Stimulated activated CD4-positive, alpha-beta T cell treated with anti-CD3 and anti-CD28 coated beads, Interleukin-15, amount 100 ng/mL, for 24 hours (primary cell): ENCODE data around the gene ATP6V1G1.
"Not testable (repeated sequence)": the region's sequence is repeated elsewhere in the genome, so short reads cannot be mapped to it uniquely, and the experiment has no call there.

Source experiments
- DNase-seq: peaks from one replicate; pipeline ENCODE4 v3.0.0-alpha.2; 2020

ATP6V1G1 gene, protein sequence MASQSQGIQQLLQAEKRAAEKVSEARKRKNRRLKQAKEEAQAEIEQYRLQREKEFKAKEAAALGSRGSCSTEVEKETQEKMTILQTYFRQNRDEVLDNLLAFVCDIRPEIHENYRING

DNA sequence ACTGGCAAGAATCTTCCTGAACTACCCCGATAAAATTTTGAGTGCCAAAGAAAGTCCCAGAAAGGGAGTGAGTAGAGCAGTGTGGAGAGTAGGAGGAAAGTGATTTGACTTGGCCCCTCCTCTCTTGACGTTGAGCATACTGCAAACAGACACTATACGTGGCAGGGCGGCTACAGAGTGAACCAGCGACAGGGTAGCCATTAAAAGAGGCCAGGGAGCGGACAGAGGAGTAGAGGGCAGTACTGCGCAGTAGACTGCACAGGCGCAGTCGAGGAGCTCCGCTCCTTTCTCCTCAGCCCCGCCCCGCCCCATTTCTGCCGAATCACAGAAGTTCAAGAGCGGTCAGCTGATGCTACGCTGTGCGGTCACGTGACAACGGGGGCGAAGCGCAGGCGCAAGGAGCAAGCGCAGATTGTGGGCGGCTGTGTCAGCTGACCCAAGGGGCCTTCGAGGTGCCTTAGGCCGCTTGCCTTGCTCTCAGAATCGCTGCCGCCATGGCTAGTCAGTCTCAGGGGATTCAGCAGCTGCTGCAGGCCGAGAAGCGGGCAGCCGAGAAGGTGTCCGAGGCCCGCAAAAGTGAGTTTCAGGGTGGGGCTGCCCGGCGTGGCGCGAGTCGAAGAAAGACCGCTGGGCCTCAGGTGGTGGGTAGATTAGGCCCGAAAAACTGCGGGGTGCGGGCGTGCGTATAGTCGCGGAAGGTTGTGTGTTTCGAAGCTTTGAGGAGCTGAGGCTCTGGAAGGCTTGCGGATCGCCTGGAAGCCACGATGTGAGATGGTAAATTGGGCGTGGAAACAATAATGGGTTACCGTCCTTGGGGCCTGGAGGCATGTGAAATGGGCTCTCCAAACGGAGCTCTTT lies at the start of gene ATP6V1G1:
Gene ATP6V1G1, plus strand, starts transcription at position 425 of the 858 bp plus-strand sequence. Its CDS starts 70 bp downstream, at position 495.
- peak; percentile 100 for DNase-seq

DNA sequence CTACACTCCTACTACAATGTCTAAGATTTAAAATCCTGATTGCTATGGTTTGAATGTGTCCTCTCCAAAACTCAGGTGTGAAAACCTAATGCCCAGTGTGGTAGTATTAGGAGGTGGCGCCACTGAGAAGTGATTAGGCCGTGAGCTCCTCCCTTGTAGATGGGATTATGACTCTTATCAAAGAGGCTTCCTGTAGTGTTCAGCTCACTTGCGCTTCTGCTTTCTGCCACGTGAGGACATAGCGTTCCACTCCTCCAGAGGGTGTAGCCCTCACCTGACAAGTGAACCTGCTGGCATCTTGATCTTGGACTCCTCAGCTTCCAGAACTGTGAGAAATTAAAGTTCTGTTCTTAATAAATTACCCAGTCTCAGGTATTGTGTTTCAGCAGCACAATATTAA lies 49.3 kb upstream of the ATP6V1G1 start:
- DNase-seq: peak; percentile 16

DNA sequence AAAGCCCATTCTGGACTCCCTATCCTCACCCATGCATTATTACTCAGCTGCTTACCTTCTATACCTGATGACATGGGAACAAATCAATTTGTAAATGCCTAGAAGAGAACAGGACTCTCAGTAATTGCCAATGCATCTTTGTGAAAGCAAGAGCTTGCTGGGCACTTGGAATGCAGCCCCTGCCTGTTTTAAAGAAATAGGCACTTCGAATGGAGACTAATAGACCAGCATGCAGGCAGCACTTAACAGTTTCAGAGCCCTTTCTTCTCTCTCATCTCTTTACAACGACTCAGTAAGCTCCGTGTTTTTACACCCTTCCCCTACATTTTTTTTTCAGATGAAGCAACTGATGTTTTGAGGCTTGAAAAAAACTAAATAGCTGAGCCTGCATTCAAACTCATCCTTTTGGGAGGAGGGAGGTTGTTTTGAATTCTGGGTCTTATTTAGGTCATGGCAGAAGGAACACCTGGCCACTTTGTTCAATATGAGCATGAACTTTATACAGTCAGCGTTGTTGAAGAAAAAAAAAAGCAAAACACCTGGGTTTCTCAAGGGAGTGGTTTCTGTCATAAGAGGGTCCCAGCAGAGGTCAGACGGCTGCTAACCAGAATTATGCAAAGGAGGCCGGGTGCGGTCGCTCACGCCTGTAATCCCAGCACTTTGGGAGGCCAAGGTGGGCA lies 47.7 kb upstream of the ATP6V1G1 start:
- no peak for DNase-seq

DNA sequence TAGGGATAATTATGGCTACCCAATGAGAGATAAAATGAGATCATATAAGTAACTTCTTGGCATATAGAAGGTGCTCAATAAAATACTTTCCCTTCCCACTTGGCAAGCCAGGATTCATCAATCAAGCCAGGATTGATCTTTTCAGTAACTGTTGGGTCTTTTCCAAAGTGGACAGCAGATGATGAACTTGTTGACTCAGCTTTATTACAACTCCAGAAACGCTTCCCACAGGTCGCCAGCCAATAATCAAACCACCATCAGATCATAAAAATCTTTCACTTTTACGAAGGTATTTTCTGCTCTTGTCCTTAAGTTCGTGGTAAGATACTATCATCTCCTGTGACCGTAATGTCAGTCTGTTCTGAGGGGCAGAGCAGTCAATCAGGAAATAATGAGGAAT lies 42.5 kb upstream of the ATP6V1G1 start:
- no peak for DNase-seq

DNA sequence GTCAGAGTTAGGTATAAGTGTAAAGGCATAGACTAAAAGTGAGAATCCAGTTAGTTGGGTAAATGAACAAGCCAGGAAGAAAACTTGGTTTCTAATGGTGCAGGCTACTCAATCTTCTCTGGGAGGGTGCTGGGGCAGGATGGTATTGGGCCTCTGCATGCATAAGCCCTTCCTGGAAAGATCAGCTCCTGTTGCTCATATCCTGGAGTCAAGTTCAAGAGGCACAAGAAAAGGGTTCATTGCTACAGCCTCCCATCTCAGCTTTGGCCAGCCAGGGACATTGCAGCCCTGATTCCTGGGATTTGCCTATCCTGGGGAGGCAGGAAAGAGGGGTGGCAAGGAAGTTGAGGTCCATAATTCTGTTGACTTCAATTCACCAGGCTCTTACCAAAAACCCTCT lies 40.7 kb upstream of the ATP6V1G1 start:
- no peak for DNase-seq

DNA sequence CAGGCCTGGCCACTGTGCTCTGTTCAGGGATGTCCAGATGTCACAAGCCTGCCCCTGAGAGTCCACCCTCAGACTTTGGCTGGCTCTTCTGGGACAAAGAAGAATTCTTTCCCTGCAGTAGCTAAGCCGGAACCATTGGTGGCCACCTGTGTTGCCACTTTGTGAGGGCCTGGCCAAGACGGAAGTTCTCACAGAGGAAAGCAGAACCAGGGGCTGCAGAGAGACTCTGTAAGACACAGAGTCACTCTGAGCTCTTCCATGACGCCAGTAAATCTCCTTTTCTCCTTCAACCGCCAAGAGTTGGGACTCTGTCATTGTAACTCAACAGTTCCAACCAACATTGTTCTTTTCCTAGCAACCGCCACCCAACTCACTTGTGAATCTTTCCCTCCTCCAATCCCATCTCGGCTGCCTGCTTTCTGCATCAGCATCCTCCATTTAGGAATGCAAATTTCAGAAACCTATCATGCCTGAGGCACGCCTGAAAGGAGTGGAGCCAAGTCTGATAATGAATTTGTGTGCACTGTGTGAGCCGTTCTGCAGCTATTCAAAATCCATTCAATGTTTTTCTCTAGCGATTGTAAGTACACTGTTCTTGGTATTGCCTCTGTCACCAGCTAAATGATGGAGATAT lies 37.8 kb upstream of the ATP6V1G1 start:
- DNase-seq: no peak

DNA sequence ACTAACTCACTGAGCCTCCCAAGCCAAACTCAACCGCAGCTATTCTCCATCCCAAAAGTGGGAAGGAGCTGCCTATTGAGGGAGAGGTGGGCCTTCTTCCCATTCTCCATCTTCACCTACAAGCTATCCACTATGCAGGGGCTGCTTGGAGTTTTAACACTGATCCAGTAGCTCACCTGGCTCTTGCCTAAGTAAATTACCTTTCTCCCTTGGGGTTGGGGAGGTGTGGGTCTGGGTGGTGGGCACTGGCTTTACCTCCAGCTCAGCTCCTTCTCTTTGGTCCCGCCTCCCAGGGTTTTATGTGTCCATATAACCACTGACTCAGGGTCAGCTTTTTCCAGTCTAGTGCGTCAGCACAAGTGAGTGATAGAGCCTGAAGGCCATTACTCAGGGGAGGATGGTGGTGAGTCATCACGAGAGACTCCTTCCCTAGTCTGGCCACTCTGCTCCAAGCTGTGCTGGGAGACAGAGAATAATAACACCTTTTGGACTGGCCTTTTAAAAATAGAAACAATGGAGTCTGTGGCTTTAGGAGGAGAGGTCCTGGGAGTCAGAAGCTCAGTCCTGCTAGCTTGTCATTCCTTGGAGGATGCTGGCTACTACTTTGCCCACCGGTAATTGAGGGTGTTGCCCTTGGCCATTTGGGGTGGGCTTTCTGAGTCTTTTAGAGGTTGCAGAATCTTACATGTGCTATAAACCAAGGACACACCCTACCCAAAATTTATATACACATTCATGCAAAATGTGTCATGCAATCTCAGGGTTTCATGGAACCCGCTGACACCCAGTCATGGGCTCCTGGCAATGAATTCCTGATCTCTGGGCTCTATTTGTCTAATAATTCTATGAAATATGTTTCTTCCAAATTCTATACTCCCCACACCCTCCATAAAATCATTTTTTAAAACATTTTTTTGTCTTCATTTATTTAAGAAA lies 35.6 kb upstream of the ATP6V1G1 start:
- no peak for DNase-seq

DNA sequence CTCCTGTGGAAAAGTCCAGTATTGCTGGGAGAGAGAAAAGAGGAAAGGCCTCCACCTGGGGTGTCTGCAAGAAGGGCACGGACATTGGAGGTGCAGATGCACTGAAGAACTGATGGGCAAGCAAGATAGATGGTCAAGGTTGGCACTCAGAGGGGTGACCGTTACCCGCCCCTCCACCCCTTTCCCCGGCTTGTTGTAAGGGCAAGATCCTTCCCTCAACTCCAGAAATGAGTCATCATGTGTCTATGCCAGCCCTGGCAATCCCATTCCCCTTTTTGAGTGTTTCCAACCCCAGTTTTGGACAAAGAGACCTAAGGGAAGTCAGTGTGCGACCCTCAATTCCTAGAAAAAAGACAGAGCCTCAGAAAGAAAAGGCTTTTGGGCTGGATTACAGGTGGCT lies 34.9 kb upstream of the ATP6V1G1 start:
- no peak for DNase-seq

DNA sequence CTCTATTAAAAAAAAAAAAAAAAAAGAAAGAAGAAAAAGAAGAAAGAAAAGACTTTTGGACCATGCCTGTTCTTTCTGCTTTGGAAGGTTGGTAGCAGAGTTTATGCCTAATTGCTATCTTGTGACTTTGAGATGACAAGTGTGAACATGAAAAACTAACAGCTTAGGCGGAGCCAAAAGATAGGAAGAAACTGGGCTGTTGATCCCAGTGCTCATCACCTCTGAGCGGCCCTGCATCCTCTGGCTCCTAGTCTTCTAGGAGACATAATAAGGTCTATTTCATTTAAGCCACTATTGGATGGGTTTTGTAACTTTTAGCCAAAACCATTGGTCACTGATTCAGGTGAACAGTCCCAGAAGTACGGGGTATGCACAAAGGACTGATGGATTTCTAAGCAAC lies 34.4 kb upstream of the ATP6V1G1 start:
- no peak for DNase-seq

DNA sequence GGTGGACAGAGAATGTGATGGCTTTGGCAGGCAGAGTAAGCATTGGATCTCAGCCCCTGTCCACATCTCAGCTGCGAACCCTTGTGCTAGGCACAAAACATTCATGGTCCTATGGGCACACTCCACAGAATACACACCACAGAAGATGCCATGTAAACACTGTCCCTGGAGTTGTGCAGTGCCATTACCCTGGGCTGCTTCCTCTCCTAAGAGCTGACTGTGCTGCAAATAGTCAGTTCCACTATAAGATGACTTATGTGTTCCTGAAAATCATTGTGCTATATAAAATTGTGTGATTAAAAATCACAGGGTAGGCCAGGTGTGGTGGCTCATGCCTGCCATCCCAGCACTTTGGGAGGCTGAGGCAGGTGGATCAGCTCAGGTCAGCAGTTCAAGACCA lies 31.9 kb upstream of the ATP6V1G1 start:
- DNase-seq: no peak

DNA sequence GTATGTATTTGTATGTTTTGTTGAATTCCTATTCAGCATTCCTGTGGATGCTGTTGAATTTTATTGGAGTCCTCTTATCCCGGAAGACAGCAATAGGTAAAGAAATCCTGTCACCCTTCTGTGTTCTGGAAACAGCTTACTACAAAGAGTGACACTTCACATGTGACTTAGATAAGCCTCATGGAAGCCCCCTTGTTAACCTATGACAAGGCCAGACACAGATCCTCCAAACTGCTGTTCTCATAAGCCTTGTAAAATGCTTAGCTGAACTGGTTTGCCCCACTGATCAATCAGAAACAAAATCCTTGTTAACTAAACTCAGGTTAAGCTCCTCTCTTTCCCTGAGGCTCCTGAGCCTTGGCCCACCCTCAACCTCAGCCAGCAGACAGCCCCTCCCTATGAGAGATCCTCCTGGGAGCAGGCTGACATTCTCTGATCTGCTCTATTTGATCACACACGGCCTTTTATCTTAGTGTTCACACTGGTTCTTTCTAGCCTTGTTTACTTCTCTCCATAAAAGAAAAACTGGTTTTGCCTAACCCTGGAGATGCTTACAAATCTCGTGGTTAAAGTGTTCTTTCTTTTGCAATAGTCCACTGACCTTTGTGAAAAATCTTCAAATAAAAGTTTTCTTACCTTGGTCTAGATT lies 29.4 kb upstream of the ATP6V1G1 start:
- no peak for DNase-seq

DNA sequence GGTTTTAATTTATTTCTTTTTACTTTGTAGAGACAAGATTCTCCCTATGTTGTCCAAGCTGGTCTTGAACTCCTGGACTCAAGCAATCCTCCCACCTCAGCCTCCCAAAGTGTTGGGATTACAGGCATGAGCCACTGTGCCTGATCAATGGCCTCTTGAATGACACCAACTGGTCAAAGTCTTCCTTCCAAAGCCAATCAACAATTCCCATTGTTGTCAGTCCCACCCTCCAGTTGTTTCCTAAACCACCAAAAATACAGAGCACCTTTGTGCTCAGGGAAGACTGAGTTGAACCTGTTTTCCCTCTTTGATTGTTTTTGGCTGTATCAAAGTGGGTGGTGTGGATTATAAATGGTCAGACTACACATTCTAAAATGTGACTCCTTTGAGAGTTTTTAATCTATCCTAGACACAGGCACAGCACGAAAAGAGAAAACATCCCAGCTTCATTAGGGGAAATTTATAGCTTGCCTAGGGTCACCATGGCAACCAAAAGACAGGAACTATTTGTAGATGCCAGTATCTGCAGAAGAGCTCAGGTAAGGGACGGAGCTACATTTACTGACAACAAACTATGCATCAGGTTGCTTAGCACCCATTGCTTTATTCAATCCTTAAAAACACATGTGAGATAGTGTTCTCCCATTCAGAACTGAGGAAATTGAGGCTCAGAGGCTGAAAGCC lies 27.6 kb upstream of the ATP6V1G1 start:
- DNase-seq: no peak

DNA sequence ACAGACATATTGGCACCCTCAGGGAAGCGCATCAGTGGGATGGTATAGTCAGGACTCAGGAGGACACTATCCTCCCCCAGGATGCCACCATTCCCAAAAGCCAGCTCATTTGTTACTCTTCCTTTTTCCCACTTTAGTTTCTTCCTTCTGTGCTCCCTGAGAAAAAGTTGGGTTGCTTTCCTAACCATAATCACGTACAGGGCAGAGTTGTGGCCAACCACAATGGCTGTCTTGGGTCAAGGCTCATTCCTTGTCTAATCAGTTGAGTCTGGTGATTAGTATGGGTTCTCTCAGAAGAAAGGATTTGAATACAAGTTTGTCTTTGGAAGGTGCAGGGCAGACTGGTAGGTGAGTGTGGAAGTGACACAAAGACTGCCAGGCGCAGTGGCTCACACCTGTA lies 26.6 kb upstream of the ATP6V1G1 start:
- no peak for DNase-seq

DNA sequence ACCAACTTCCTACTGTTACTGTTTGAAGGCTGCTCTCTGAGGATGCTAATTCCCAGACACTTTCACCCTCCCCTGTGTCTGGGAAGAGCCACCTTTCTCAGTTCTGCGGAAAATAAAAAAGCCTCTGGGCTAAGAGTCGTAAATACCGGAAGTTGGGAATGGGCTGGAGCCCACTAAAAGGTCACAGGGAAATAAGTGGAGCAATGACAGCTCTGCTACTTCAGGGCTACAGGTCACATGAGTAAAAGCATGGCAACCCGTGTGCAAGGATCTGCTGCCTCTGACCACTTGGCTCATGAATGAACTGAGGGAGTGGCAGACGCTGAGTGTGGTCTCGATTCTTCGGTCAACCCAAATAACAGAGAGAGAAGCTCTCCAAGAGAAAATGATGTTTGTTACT lies 25.8 kb upstream of the ATP6V1G1 start:
- no peak for DNase-seq

DNA sequence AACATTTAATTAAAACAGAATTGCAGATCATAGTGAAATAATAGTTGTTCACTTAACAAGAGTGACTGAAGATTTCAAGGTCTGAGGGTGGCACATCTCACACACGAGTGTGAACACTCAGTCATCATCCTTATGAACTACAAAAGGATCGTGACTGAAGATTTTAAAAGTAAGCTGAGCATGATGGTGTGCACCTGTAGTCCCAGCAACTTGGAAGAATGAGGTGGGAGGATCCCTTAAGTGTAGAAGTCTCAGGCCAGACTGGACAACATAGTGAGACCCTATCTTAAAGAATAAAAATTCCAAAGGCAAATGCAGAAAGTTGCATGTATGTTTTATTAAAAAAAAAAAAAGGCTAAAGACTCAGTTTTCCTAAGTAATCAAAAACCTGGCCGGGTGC lies 22.4 kb upstream of the ATP6V1G1 start:
- no peak for DNase-seq

DNA sequence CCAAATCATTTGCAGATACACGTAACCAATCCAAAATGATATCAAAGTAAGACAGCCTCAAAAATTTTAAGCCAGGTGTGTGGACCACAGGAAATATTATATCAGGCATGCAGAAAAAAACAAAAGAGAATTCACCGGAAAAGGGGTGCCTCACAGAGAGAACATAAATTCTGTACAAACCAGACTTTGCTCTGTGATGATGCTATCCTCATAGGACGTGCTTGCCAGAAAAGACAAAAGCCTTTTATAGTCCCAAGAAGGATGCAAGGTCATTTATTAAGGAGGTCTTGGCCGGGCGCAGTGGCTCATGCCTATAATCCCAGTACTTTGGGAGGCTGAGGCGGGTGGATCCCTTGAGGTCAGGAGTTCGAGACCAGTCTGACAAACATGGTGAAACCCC lies 16.8 kb upstream of the ATP6V1G1 start:
- no peak for DNase-seq

DNA sequence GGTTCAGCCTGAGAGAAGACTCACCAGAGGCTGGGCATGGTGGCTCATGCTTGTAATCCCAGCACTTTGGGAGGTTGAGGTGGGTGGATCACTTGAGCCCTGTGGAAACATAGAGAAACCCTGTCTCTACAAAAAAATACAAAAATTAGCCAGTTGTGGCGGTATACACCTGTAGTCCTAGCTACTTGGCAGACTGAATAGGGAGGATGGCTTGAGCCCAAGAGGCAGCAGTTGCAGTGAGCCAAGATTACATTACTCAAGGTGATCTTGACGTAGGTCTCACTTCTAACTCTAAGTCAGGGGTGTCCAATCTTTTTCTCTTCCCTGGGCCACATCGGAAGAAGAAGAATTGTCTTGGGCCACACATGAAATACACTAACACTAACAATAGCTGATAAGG lies 16.2 kb upstream of the ATP6V1G1 start:
- DNase-seq: no peak

DNA sequence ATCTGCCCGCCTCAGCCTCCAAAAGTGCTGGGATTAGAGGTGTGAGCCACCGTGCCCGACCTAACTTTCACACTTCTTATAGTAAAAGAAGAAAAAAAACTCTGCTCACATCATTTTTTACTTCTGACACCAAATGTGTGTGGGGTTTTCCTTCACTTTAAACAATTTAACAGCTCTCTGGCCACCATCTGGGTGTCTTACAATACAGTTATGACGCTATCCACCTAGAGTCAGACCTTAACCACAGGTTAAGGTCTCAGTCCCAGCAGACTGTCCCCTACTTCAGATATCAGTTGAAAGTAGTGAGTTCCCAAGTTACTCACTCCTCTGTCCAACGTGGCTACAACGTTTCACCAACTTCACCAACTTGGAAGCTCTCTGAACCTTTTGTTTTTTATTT lies 15.4 kb upstream of the ATP6V1G1 start:
- DNase-seq: no peak

DNA sequence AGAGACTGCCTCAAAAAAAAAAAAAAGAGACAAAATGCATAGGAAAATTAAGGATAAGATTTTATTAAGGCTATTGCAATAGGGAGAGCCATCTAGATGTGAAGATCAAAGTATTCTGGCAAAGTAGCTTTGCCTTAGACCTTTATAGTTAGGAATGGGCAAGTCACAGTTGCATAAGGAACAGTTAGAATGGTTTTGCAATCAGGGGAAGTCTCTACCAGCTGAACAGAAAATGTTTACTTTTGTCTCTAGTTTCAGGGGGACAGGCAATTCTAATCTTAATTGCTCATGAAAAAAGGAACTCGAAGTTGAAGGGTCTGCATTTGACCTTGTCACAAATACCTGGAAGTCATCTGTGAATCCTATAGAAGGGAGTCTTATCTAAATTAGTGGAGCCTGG lies 13.1 kb upstream of the ATP6V1G1 start:
- DNase-seq: no peak

DNA sequence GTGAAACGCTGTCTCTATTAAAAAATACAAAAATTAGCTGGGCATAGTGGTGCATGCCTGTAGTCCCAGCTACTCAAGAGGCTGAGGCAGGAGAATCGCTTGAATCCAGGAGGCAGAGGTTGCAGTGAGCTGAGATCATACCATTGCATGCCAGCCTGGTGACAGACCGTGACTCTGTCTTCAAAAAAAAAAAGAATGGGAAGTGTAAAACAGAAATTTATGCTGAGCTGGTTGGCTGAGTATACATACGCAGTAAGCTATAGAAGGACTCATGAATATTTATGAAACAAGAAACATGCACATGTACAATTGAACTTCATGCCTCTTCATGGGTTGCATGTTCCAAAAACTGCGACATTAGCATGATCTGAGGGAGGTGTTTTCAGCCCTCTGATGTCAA lies 10.8 kb upstream of the ATP6V1G1 start:
- DNase-seq: not testable (repeated sequence)

DNA sequence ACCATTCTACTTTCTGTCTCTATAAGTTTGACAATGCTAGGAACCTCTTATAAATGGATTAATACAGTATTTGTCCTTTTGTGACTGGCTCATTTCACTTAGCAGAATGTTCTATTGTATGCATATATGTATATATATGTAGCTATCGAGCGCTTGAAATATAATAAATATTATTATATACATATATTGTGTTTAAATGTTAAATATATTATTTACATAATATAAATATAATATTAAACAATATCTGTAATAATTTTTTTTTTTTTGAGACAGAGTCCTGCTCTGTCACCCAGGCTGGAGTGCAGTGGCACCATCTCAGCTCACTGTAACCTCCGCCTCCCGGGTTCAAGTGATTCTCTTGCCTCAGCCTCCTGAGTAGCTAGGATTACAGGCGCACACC lies 9.4 kb upstream of the ATP6V1G1 start:
- DNase-seq: not testable (repeated sequence)
